GF-D8 (cell line): ENCODE measurements around the gene PGR.

Experiments used
- DNase-seq: peaks from one replicate; lab custom pipeline; 2025; lab: John Stamatoyannopoulos, UW

The PGR gene

GRCh38 chr11:101009690-101010055 is 119.9 kb downstream of the PGR start:
- no peak for DNase-seq

- no peak for DNase-seq
Measured at GRCh38 chr11:101008961-101009689, 120.5 kb downstream of the PGR start.

GRCh38 chr11:101003468-101003867 is 126.1 kb downstream of the PGR start:
- no peak for DNase-seq

DNA sequence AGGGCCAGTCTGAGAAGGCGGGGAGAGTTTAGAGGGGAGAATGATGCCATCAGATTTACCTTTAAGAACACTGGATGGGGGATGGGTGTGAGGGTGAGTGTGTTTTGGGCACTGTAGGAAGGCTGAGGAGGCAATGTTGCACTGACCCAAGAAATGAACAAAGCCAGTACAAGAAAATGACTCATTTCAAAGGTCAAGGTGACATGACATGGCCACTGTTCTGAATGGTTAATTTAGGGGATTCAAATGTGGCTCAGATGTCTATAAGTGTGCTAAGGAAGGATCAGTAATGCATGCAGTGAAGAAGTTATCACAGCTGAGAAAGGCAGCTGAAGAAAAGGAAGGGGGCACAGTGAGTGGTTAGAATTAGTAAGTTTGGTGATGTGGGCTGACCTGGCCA is 129.9 kb downstream of the PGR start:
- no peak for DNase-seq

GRCh38 chr11:100994966-100995365 is 134.6 kb downstream of the PGR start:
- DNase-seq, result no peak

- no peak for DNase-seq
Measured at GRCh38 chr11:100991541-100991940, 138.1 kb downstream of the PGR start.

DNA sequence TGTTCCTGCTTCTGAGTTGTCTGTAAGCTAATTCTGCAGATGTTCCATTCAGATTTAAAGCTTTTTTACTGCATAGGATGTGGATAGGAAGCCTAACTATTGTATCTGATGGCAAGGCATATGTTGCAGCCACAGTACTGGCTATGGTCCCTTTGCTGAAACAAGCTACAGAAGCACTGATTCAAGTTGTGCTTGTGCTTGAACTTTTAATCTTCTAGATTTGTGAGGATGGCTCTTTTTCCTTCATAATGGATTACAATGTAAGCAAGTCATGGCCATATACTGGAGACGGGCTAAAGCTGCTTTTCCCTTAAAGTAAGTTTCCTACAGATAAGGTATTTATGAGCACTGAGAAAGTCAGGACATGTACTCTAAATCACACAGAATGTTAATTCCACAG is 138.7 kb downstream of the PGR start:
- no peak for DNase-seq

- DNase-seq, result no peak
Measured at GRCh38 chr11:100984668-100985067, 144.9 kb downstream of the PGR start.

GRCh38 chr11:100981196-100981824 is 148.3 kb downstream of the PGR start:
- DNase-seq, result no peak

- DNase-seq, result no peak
Measured at GRCh38 chr11:100980156-100980555, 149.5 kb downstream of the PGR start.
